ENCODE results near the gene TRAF1.

GRCh38 chr9:120916991-120917880 lies 9.4 kb downstream of the TRAF1 start:
- TF ChIP-seq FOXM1 (IDR thresholded peaks at IDR 0.05; ENCODE audit: borderline replicate concordance) (no peak), SP1 (IDR thresholded peaks at IDR 0.05) (no peak), FOXK2 (IDR thresholded peaks at IDR 0.05) (no peak), CTBP1 (IDR thresholded peaks at IDR 0.05; ENCODE audit: borderline replicate concordance) (no peak), TARDBP (IDR thresholded peaks at IDR 0.05) (no peak), SUZ12 (IDR thresholded peaks at IDR 0.05) (no peak), BHLHE40 (IDR thresholded peaks at IDR 0.05; ENCODE audit: borderline replicate concordance) (no peak), ARNT (IDR thresholded peaks at IDR 0.05) (no peak), NFRKB (IDR thresholded peaks at IDR 0.05) (no peak), FOXA1 (IDR thresholded peaks at IDR 0.05) (no peak), HDGF (IDR thresholded peaks at IDR 0.05; ENCODE audit: borderline replicate concordance) (no peak), L3MBTL2 (conservative IDR thresholded peaks at IDR 0.05) (no peak), PKNOX1 (IDR thresholded peaks at IDR 0.05) (no peak), ELF4 (IDR thresholded peaks at IDR 0.05) (no peak)
